HG03378 (cell line): ENCODE data around the gene H6PD.

ENCODE experiments used
- ATAC-seq: cut with Tn5 transposase; IDR thresholded peaks from one replicate; pipeline ENCODE4 v1.9.1; 2021; ENCODE audit warnings: mild to moderate bottlenecking, moderate library complexity; ENCODE audit not compliant: unreplicated experiment

Gene H6PD

DNA sequence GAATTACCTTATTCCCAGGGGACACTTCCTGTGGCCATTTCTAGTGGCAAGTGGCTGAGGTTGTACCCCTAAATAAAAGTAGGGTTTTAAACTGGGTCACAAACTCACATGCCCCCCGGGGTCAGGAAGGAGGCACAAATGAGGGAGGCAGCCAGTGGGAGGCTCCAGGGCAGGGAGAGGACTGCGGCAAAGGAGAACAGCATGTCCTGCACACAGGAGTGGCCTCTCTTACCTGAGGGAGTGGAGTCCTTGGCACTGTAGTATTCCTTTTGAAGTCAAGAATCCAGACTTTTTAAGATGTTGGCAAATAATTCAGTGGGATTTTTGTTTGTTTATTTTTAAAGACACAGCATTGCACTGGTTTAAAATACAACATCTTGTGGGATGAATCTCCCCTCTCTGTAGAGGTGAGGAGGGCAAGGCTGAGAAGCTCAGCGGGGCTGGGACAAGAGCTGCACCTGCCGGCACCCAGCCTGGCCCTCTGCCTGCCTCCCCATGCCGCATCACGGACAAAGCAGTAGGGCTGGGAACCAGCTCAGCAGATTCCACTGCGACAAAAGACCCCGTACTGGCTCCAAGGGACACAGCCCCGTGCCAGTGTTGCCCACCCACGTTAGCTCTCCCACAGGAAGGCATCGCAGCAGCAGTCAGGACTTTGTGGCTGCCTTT, 80.3 kb downstream of the H6PD start:
- no peak for ATAC-seq

DNA sequence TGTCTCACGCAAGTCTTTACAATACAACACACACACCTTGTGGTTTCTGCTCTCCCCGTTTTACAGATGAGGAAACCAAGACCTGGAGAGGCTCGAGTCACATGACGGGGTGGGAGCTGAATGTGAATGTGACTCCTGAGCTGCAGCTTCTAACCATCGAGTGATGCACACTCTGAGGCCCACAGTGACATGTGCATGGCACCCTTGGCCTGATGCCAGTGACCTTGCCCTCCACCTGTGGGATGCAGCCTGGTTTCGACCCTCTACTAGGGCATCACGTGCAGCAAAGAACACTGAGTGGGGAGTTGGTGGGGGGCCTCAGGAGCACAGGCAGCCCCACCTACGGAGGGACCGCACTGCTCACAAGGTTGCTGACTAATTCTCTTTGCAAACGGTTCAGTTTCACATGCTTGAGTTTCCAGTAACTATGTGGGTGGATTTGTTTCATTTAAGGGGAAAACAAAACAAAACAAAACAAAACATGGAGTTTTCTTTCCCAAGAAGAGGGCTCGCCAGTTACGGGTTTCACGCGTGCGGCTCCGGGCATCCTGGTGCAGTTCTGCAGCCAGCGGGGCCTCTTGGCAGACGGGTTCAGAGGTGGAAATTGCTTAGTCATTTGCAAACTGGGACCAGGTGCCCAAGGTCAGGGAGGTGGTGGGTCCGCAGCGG, 81.0 kb downstream of the H6PD start:
- no peak for ATAC-seq

DNA sequence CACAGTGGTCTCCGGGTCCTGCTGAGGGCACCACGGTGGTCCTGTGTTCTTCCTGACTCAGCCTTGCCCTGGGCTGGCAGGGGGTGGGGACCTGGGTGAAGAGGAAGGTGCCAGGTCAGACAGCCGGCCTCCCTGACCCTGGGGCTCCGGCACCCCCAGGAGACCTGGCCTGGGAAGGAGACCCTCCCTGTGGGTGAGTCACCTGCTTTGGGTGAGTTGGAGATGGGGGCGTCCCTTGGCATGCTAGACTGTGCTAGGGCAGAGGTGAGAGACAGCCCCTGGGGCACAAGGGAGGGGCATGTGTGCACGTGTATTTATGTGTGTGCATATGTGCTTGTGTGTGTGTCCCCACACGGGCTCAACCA, 81.5 kb downstream of the H6PD start:
- ATAC-seq: no peak

DNA sequence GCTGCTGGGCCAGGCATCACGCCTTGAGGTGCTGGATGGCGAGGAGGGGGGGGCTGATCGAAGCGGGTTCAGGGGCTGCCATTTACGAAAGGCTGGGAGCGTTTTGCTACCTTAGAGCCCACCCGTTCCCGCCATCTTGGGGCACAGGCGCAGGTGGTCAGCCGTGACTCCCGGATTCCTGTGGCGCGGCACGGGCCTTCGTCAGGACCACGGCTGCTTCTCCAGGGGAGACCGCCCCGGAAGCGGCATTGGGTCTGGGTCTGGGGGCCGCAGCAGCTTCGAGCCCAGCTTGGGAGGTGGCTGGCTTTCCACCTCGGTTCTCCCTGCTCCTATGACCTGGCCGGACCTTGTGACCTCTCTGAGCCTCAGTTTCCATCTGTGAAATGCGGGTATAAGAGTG, 81.9 kb downstream of the H6PD start:
- ATAC-seq: no peak

DNA sequence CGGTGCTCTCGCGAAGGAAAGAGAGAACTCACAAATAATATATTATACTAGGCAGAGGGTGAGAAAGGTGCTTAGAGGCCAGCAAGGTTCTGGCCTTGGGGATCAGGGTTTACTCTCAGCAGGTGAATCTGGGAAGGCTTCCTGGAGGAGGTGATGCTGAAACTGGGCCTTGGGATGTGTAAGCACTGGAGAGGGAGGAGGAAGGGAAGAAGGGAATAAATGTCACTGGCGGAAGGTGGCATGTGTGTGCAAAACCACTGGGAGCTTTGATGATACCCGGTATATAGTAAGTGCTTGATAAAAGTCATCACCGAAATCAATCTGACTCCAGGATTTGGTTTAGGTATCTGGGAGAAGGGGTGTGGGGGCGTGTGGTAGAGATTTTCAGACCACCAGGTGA, 82.5 kb downstream of the H6PD start:
- no peak for ATAC-seq

DNA sequence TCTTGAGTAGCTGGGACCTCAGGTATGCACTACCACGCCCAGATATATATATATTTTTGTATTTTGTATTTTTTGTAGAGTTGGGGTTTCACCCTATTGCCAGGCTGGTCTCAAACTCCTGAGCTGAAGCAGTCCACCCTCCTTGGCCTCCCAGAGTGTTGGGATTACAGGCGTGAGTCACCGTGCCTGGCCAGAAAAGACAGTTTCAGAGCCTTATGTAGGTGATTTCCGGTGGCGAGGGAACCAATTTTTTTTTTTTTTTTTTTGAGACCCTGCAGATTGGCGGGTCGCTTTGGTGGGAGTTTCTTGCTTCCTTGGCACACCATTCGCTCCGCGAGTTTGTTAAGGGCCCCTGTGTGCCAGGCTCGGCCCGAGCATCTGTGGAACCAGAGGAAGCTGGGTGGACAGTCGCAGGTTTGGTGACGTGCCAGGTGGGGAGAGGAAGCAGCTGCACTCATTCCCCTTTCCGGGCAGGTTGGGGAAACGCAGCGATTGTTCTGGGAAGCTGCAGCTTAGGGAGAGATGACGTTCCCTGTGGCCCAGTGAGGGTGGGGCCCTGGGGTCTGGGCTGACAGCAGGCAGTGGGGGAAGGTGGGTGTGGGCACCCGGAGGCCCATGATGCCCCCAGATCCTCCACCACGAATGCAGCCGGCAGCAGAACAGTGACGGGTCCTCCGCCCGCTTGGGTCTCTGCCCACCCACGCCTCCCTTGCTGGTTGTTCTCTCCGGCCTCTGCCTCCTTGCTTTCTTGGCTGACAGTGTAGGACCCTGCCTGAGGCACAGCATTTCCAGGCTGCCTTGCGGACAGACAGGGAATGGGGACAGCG, 83.2 kb downstream of the H6PD start:
- no peak for ATAC-seq

DNA sequence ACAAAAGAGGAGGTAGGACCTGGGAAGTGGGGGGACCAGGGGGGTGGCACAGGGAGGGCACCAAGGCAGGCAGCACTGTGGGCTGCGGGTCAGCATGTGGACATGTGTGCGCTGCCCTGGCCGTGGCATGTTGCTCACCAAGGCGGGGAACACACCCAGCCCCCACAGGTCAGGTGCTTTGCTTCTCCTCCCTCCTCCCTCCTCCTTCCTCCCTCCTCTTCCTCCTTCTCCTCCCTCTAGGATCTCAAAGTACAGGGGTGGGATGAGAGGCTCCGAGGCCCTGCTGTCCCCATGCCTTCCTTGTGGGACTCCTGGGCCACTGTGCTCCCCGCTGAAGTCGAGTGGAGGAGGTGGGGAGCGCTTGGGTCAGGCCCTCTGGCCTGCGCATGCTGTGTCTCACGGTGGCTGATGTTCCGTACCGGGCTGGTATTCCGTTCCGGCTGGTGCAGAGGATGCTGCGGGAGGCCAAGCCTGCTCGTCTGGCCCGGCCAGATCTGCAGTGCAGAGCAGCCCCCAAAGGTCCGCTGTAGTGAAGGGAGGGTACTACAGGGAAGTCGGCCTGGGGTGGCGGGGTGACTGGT, 84.7 kb downstream of the H6PD start:
- no peak for ATAC-seq

DNA sequence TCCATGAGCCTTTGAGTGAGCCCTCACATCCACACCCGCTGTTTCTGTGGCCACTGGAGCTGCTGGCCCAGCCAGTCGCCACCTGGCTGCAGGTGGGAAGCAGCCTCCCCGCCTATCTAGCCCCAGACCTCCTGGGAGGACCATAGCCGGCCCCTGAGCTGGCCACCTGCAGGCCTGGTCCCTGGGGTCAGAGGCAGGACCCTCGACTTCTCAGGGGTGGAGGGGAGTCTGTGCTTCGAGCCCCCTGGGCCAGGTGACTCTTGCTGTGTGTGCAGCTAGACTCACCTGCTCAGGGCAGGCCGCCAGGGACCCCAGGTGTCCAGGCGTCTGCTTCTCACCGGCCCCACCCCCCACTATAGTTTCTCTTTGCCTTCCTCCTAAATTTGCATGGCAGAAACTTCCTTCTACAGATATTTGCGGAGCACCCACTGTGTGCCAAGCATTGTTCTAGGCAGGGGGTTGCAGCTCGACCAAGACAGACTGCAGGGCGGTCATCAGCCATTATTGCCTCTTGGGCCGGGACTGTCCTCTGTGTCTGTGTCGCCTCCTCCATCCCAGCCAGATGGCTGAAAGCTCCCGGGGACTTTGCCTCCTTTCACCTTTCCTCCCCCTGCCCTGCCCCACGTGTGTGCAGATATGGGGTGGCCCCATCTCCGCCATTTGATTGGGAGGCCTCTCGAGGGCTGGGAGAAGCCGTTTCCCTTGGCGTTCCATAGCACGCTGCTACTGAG, 85.4 kb downstream of the H6PD start:
- ATAC-seq: no peak
